Measurements from ENCODE around the gene KNDC1.

- TF ChIP-seq CTCF (conservative IDR thresholded peaks at IDR 0.05) (no peak), EZH2 (IDR thresholded peaks at IDR 0.05; ENCODE audit: low read depth) (no peak)
Measured at GRCh38 chr10:133231244-133231945, 71.4 kb downstream of the KNDC1 start.
